Neural cell (in vitro differentiated cells): ENCODE results near the gene ARNT2.

Source experiments
- EP300 ChIP-seq: fragments of 450-650 bp; conservative IDR thresholded peaks from 2 replicates; pipeline ENCODE4 v1.6.1; 2014; ENCODE audit warnings: antibody characterized with exemption, mild to moderate bottlenecking, moderate library complexity; ENCODE audit not compliant: poor library complexity, severe bottlenecking
- EZH2 ChIP-seq: fragments of 200-600, 300-800 bp; shearing (Covaris generic), sonication (generic); IDR thresholded peaks from 2 replicates; pipeline ENCODE4 v1.6.1; 2014; ENCODE audit warnings: antibody characterized with exemption, low read length, borderline replicate concordance, mild to moderate bottlenecking; ENCODE audit not compliant: insufficient read depth, poor library complexity, severe bottlenecking
- MXI1 ChIP-seq: fragments of 450-650 bp; conservative IDR thresholded peaks from 2 replicates; pipeline ENCODE4 v1.6.1; 2014; ENCODE audit warnings: antibody characterized with exemption, mild to moderate bottlenecking; ENCODE audit not compliant: poor library complexity, severe bottlenecking
- POLR2AphosphoS5 ChIP-seq: IDR thresholded peaks from 2 replicates; pipeline ENCODE4 v1.6.1; 2012
- RAD21 ChIP-seq: fragments of 450-650 bp; conservative IDR thresholded peaks from 2 replicates; pipeline ENCODE4 v1.6.1; 2014; ENCODE audit warnings: antibody characterized with exemption, mild to moderate bottlenecking, moderate library complexity
- REST ChIP-seq: IDR thresholded peaks from 2 replicates; pipeline ENCODE4 v1.6.1; 2012; ENCODE audit warnings: borderline replicate concordance
- SMC3 ChIP-seq: fragments of 450-650 bp; conservative IDR thresholded peaks from 2 replicates; pipeline ENCODE4 v1.6.1; 2014; ENCODE audit warnings: antibody characterized with exemption, mild to moderate bottlenecking, moderate library complexity; ENCODE audit not compliant: poor library complexity
- TAF1 ChIP-seq: IDR thresholded peaks from 2 replicates; pipeline ENCODE4 v1.6.1; 2012; ENCODE audit warnings: low read depth
- TF ChIP-seq, protein P1 (sequence below): fragments of 450-650 bp; IDR thresholded peaks from 2 replicates; pipeline ENCODE4 v1.5.1; 2014; ENCODE audit warnings: antibody characterized with exemption, mild to moderate bottlenecking, moderate library complexity; ENCODE audit not compliant: poor library complexity, severe bottlenecking

DNA sequence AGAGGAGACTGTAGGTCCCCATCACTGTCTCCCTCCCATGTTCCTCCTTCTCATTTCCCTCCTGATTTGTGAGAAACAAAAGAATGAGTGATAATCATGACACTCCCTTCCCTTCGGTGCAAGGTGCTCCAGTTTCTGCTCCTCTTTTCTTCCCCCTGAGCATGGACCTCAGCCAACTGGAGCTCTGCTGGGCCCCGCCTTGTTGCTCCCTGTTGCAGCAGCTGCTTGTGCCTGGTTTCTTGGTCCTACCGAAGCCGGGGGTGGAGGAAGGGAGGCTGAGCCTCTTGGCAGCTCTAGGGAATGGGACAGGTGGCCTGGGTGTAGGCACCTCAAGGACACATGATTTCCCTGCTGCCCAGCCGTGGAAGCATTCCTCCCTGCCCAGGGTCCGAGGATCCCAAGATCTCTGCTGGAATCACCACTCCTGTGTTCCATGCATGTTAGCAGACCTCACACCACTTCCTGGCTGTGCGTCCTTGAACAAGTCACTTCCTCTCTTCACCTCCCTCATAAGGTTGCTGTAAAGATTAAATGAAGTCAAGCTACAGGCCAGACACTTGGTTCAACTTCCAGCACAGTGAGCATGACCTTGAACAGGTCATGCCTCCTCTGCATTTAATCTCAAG is 159.3 kb downstream of the ARNT2 start:
- no peak for TF ChIP-seq EP300
- no peak for TF ChIP-seq RAD21
- no peak for TF ChIP-seq EZH2
- TF ChIP-seq, protein P1, sequence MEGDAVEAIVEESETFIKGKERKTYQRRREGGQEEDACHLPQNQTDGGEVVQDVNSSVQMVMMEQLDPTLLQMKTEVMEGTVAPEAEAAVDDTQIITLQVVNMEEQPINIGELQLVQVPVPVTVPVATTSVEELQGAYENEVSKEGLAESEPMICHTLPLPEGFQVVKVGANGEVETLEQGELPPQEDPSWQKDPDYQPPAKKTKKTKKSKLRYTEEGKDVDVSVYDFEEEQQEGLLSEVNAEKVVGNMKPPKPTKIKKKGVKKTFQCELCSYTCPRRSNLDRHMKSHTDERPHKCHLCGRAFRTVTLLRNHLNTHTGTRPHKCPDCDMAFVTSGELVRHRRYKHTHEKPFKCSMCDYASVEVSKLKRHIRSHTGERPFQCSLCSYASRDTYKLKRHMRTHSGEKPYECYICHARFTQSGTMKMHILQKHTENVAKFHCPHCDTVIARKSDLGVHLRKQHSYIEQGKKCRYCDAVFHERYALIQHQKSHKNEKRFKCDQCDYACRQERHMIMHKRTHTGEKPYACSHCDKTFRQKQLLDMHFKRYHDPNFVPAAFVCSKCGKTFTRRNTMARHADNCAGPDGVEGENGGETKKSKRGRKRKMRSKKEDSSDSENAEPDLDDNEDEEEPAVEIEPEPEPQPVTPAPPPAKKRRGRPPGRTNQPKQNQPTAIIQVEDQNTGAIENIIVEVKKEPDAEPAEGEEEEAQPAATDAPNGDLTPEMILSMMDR: no peak
- TF ChIP-seq POLR2AphosphoS5: no peak
- no peak for TF ChIP-seq TAF1
- no peak for TF ChIP-seq REST
- no peak for TF ChIP-seq MXI1
- no peak for TF ChIP-seq SMC3
